LHCN-M2 (cell line): ENCODE results near the gene UNC93B1. TPM values are rescaled to one million over a fixed set of nuclear protein-coding genes. Genes with fewer than 3 reads are reported as not detected.
A peak's percentile ranks its signal among the peaks of the same experiment; 100 is the strongest.
"Not testable (repeated sequence)": the region's sequence is repeated elsewhere in the genome, so short reads cannot be mapped to it uniquely, and the experiment has no call there.

Source experiments
- DNase-seq: peaks from one replicate; pipeline ENCODE4 v3.0.0-alpha.2; 2012; ENCODE audit warnings: low read depth
- total RNA-seq: library from RNA; depleted of rRNA; stranded (reverse); fragments of >200 nt; gene quantifications from 2 replicates; pipeline ENCODE4 v1.2.3, GENCODE V29; 2014

The UNC93B1 gene
- total RNA-seq, 1 experiment from 2014 or later: 21.9 TPM

DNA sequence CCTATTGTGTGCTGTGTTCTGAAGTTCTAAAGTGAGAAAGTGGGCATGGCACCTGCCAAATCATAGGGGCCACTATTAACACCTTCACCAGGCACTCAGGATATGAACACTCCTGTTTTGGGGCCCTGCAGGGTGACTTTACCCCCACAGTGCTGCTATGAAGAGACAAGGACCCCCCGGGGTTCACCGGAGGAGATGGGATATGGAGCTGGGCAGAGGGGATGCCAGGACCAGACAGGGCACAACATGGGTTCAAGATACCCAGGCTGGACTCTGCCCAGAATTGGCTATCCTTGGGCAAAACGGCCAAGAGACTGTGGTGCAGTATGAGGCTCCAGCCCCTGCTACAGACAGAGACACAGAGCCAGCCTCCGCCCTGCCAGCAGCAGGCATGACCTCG, 9.5 kb downstream of the UNC93B1 start:
- DNase-seq: not testable (repeated sequence)

DNA sequence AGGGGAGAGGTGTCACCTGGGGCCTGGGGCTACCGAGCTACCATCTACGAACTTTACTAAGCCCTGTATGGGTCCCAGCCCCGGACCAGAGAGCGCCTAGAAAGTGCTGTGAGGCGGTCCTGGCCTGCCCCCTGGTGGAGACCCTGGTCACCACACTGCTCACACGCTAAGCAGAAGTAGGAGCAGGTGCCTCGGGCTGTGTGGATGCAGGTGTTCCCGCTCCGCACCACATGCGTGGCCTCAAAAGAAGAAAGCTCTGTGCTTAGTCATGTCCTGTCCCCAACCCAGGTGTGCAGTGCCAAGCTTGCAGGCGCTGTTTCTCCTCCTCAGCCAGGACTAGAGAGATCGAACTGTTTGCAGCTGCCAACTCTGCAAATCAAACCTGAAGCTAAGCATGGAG, 10.1 kb downstream of the UNC93B1 start:
- DNase-seq: not testable (repeated sequence)

DNA sequence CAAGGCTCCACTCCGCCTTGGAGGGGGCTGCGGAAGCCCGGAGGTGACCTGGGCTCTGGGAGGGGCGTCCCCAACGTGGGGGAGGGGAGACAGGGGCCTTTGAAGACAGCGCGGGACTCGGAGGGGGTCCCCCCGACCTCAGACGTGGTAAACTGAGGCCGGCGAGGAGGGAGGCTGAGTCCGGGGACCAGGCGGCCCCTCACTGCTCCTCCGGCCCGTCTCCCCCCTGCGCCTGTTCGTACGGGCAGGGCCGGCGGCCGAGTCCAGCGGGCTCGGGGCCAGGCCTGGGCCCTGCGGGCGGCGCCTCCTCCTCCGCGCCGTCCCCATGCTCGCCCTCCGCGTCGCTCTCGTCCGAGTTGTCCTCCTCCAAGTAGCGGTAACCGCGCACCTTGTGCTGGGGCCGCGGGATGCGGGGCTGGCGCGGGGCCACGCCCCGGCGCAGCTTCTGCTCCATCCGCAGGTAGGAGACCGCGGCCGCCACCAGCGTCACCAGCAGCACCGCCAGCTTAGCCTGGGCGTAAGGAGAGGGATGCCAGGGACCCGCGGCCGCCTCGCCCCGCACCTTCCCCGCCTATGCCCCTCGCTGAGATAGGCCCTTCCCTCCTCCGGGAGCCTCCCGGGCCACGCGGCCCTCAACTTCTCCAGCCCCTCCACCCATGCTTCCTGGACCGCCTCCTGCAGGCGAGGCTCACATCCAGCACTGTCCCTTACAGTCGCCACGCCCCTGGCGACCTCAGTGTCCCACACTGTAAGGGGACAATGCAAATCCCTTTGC, 12.4 kb downstream of the UNC93B1 start:
- DNase-seq: not testable (repeated sequence)

DNA sequence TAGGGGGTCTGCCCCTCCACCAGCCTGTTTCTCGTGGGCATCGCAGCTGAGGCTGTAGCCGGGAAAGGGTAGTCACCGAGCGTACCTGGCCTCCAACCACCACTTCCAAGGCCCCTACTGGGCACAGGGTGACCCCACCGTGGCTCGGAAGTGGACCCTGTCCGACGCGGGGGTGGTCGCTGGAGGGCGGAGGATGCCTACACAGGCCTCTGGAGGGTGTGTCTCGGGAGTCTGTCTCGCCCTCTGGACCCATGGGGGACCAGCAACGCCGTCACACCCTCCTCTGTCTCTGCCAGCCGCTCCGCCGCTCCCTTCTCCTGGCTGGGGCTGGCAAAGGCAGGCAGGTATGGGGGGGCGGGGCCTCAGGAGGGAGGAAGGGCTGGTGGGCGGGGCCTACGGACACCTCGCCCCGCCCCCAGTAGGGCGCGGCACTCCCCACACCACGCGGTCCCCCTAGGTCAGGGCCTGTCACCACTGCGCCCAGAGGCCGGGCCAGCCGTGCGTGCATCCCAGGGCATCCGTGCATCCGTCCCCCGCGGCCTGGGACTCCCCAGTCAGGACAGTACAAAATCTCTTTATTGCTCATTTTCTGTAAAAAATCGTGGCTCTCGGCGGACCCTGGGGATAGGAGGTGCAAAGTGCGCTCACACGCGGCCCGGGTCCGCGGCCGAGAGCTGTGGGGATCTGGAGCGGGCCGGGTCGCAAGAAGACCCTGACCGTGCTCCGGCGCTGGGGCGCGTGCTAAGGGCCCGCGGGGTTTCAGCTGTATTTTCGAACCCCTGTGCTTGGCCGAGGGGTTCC, 13.2 kb downstream of the UNC93B1 start:
- DNase-seq: not testable (repeated sequence)

DNA sequence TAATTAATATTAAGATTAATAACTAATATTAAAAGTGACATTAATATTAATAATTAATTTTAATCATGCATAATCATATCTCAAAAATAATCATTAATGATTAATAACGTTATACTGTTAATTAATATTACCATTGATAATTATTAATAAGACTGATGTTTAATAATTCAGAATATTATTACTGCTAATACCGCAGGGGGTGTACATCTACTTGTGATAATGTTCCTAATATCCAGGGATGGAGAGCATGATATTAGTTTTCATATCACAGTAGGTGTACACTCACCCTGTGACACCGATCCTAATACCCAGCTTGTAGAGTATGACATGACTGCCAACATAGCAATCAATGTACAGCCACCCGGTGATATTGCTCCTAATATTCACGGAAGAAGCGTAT, 18.6 kb downstream of the UNC93B1 start:
- not testable (repeated sequence) for DNase-seq

DNA sequence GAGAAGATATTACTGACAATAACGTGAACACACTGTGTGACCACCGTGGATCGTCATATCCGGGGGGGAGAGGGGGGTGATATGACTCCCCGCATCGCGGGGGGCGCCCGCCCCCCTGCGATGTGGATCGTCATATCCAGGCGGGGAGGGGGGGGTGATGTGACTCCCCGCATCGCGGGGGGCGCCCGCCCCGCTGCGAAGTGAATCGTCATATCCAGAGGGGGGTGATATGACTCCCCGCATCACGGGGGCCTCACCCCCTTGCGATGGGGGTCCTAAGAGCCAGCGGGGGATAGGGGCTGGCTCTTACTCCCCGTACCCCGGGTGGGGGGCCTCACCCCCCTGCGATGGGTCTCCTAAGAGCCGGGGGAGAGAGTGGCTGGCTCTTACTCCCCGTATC, 19.9 kb downstream of the UNC93B1 start:
- no peak for DNase-seq

DNA sequence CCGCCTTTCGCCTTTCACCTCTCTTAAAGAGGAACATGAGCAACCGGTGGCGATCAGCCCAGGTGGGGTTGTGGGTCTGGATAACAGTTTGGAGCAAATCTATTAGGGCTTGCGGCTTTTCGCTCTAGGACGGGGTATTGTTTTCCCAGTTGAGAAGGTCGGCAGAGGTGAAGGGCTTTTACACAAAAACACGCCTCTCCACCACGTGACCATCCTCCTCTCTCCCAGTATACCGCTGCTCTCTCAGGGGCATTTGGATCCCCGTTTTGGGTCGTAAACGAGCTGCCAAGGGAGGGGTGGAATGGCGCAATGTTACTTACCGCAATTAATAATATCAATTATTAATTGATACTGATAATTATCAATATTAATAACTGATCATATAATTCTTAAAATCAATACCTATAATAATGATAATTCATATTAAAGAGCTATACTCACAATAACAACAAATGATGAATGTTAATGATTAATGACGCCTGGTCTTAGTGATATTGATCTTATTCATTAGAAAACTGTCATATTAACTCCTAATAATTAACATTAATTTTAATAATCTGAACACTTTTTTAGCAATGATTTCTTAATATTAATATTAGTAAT, 21.5 kb downstream of the UNC93B1 start:
- not testable (repeated sequence) for DNase-seq

DNA sequence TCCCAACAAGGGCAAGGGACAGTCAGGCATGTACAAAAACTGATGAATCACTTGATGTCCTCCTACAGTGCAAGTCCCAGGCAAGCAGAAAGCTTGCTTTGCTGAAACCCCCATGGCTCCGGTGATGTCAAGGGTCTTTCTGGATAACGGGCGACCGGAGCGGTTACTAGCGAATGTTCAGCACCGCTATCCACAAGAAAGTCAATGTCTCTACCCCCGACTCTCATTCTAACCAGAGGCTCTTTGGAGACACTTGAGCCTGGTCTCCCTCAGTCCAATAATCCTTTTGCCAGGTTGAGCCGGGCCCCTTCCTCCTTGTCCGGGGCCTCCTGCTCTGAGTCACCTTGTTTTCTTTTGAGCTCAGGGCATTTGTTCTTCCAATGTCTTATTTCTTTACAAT, 22.7 kb downstream of the UNC93B1 start:
- DNase-seq: not testable (repeated sequence)

DNA sequence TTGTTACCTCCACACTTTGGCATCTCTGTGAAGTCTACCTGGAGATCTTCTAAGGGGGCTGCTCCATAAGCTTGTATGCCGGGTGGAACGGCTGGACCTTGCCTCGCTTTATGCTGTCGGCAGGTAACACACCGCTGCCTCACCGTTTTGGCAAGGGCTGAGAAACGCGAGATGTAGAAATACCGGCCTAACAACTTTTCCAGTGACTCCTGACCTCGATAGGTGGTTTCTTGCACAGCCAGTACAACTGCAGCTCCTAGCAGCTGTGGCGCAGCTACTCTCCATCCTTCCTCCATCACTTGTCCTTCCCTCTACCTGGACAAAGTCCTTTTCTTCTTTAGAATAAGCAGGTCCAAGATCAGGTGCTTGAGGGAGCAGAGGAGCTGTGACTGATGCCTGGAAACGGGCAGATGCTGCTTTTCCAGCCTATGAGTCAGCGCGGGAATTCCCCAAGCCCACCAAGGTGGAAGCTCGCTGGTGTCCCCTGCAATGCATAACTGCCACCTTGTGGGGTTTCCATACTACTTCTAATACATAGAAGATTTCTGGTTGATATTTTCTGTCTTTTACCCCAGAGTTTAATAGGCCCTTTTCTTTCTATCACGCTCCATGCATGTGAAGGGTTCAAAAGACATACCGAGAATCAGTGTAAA, 25.0 kb downstream of the UNC93B1 start:
- not testable (repeated sequence) for DNase-seq

DNA sequence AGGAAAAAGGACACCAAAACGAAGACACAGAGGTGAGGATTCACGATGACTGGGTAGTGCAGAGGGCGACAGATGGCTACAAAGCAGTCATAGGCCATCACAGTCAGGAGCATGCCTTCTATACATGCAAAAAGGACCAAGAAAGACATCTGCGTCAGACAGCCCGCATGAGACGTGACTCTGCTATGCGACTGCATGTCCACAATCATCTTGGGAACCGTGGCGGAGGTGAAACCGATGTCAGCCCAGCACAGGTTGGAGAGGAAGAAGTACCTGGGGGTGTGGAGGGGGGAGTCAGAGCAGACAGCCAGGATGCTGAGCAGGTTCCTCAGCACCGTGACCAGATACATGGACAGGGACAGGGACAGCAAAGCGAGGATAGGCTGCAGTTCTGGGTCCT, 29.2 kb downstream of the UNC93B1 start:
- DNase-seq: not testable (repeated sequence)

DNA sequence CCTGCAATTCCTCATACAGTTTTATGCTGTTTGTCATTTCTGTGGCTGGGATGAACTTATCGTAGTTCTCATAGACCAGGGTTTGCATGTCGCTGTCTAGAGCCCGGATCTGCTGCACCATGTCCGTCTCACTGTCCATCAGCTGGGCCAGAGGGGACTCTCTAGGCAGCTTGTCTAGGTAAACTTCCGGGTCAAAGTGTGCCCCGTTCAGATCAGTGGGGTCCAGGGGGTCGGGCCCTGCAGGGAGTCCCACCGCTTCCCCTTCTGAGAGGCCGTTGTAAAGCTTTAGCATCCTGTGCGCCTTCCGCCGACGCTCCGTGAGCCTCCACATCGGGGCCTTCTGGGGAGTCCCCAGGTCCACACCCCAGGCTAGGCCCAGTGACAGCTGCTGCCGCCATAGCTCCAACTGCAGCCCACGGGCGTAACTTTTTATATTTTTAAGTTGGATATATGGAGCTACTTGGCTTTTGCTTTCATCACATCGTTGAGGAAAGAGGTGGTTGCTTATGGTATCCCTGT, 38.0 kb downstream of the UNC93B1 start:
- not testable (repeated sequence) for DNase-seq

DNA sequence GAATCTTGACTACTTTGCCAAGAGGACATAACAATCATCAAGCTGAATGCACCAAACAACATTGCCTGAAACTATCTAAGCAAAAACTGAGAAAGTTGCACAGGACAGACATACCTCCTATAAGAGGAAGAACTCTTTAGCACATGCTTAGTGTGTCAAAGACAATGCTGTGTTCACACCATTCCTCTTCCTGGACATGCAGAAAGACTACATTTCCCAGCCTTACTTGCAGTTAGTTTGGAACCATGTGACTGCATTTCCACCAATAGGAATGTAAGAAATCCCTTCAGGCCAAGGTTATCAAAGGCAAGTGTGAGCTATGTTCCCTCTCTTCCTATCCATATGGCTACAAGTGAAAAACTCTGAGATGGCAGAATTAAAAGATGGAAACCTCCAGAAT, 39.2 kb downstream of the UNC93B1 start:
- not testable (repeated sequence) for DNase-seq

DNA sequence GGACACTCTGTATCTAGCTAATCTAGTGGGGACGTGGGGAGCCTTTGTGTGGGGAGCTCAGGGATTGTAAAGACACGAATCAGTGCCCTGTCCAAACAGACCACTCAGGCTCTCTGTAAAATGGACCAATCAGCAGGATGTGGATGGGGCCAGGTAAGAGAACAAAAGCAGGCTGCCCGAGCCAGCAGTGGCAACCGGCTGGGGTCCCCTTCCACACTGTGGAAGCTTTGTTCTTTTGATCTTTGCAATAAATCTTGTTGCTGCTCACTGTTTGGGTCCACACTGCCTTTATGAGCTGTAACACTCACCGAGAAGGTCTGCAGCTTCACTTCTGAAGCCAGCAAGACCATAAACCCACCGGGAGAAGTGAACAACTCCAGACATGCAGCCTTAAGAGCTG, 40.0 kb downstream of the UNC93B1 start:
- not testable (repeated sequence) for DNase-seq

DNA sequence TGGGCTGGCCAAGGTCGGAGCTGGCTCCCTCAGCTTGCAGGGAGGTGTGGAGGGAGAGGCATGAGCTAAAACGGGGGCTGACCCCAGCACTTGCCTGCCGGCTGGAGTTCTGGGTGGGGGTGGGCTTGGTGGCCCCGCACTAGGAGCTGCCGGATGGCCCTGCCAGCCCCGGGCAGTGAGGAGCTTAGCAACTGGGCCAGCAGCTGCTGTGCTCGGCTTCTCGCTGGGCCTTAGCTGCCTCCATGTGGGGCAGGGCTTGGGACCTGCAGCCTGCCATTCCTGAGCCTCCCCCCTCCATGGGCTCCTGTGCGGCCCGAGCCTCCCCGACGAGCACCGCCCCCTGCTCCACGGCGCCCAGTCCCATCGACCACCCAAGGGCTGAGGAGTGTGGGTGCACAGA, 40.7 kb downstream of the UNC93B1 start:
- DNase-seq: not testable (repeated sequence)

DNA sequence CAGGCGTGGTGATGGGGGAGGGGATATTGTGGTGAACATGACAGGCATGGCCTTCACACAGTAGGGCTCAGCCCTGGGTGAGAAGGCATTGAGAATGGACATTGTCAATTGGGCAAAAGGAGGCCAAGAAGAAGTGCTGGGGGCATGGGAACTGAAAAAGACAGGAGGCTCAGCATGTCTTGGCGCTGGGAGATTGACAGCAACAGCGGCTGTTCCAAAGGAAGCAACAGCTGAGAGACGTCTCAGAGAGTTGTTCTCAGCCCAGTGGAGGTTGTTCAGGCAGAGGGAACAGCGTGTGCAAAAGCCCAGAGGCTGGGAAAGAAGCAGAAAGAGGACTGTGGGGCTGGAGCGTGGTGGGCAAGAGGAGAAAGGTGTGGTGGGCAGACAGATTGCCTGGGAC, 47.7 kb downstream of the UNC93B1 start:
- peak; percentile 85 for DNase-seq

DNA sequence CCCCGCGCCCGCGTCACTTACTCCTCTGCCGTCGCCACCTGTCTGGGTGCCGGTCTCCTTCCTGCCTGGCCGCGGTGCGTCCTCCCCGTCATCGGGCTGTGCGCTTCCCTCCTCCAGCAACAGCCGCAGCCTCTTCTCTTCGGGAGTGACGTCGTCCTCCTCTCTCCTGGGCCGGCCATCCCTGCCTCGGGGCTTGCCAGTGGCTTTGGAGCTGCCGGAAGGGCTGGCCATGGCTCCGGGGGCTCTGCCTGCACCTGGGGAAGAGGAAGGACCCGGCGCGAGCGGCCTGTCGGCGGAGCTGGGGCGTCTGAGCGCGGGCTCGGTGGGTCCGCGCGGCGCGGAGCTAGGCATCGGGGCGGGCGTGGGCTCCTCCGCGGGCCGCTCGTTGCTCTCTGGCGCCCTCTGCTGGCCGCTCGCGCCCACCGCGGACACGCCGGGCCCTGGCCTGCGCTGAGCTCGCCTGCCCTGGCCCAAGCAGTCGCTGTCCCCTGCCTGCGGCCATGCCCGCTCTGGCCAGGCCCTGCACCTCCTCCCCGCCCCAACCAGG, 48.4 kb downstream of the UNC93B1 start:
- DNase-seq: peak; percentile 40

DNA sequence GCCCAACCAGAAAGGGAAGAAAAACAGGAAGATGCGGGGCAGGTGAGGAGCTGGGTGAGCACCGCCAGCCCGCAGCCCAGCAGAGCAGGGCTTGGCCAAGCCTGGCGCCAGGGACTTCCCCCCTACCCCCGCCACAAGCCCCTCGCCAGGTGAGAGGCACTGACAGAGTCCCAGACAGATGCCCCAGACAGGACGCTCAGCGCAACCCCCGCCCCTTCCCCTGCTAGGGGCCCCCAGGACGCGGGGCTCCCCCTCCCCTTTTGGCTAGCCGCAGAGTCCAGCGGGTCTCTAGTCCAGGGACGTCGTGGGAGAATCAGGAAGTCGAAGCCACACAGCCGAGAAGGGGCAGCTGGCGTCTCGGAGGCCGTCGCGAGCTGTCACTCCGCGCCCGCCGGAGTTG, 48.9 kb downstream of the UNC93B1 start:
- DNase-seq: not testable (repeated sequence)

DNA sequence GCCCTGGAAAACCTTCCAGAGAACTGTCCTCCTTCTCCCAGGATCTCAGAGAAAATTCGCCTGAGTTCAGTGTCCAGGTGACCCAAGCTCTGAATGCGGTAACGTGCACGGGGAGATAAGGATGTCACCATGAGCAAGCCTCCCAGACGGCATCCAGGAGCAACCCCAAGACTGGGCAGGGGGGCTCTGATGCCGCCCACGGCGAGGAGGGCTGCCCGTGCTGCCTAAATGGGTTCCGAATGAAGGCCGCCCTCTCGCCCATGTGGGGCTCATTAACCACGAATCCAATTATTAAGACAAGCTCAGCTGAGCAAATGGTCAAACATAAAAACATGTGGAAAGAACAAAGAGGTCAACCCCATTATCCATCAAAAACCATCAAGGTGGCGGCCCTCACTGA, 49.6 kb downstream of the UNC93B1 start:
- DNase-seq: not testable (repeated sequence)

DNA sequence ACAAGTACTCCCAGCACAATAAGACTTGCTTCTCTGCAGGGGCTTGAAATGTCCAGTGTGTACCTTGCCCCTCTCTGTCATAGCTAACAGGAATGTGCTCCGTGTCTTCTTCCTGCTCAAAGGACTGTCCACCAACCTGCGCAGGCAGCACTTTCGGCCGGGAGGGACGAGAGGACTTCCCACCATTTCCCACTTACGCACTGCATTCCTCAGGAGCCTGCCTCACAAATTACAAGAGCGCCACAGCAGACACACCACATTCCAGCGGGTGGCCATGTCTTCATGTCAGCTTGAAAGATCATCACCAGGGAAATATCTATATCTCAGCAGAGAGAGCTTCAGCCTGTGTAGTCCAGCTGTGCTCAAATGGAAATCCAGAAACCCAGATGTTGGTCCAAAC, 53.2 kb downstream of the UNC93B1 start:
- DNase-seq: not testable (repeated sequence)

DNA sequence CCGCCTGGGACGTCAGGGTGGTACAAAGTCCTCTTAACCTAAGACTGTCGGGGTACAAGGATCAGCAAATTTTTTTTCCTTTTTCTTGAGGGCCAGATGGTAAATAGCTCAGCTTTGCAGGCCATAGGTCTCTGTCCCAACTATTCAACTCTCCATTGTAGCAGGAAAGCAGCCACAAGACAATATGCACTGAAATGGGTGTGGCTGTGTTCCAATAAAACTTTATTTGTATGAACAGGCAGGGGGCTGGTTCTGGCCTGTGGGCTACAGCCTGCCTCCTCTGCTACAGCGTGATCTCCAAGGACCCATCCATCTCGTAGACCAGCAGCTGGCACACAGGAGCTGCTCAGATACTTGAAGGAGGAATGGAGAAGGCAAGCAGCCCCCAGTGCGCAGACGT, 56.1 kb downstream of the UNC93B1 start:
- not testable (repeated sequence) for DNase-seq

DNA sequence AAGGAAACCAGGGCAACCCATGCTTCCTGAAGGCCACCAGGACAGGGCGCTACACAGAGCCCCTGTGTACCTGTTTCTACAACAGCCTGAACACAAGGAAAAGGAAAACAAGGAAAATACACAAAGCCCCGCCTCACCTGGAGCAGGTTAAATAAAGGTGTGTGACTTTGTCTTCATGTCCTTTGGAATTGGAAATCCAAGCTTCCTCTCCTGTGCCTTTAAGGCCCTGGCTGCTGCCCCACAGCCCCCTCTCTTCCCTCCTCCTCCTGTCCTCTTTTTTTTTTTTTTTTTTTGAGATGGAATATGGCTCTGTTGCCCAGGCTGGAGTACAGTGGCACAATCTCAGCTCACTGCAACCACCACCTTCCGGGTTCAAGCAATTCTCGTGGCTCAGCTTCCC, 57.5 kb downstream of the UNC93B1 start:
- not testable (repeated sequence) for DNase-seq
